GM18868 (cell line): ENCODE measurements around the gene ARHGEF40.

Experiments used
- ATAC-seq: cut with Tn5 transposase; IDR thresholded peaks from one replicate; pipeline ENCODE4 v1.9.1; 2021; ENCODE audit warnings: mild to moderate bottlenecking, moderate library complexity; ENCODE audit not compliant: unreplicated experiment

The ARHGEF40 gene

DNA sequence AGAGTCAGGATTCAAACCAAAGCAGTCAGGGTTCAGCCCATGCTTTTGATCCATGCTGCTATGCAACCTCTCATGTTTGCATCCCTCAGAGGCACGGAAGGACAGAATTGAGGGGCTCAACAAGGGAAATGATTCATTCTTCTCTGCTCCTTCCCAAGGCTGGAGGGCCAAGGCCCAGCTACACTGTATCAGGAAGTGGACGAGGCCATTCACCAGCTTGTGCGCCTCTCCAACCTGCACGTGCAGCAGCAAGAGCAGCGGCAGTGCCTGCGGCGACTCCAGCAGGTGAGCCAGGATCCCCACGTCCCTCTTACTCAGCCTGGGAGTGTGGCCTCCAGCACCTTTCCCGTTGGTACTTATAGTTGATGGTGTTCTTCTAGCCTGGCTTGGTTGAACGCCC, 8.6 kb downstream of the ARHGEF40 start:
- no peak for ATAC-seq

DNA sequence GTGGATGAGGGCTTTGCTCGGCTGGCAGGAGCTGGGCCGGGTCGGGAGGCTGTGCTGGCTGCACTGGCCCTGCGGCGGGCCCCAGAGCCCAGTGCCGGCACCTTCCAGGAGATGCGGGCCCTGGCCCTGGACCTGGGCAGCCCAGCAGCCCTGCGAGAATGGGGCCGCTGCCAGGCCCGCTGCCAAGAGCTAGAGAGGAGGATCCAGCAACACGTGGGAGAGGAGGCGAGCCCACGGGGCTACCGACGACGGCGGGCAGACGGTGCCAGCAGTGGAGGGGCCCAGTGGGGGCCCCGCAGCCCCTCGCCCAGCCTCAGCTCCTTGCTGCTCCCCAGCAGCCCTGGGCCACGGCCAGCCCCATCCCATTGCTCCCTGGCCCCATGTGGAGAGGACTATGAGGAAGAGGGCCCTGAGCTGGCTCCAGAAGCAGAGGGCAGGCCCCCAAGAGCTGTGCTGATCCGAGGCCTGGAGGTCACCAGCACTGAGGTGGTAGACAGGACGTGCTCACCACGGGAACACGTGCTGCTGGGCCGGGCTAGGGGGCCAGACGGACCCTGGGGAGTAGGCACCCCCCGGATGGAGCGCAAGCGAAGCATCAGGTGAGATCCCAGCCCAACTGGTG, 11.5 kb downstream of the ARHGEF40 start:
- ATAC-seq: no peak

DNA sequence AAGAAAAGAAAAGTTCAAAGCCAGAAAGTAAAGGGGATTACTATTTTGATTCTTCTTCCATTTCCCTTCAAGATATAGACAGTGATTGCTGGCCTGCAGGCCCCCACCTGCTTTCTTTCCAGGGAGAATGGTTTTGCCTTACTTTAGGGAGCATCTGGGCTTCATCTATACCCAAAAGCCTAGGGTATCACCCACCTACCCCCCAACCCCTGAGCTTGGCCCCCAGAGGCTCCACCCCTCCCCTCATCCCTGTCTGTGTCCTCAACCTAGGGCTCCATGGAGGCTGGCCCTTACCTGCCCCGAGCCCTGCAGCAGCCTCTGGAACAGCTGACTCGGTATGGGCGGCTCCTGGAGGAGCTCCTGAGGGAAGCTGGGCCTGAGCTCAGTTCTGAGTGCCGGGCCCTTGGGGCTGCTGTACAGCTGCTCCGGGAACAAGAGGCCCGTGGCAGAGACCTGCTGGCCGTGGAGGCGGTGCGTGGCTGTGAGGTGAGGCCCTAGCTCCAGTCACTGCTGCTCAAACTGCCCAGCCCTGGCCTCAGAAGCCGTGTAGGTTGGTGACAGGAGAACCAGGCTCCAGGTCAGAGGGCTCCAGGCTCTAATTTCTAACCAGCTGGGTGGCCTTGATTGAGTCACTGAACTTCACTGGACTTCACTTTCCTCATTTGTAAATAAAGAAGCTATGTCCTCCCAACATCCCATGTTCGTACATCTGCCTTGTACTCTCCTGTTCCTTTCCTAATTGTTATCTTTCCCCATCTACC, 13.6 kb downstream of the ARHGEF40 start:
- ATAC-seq: no peak

DNA sequence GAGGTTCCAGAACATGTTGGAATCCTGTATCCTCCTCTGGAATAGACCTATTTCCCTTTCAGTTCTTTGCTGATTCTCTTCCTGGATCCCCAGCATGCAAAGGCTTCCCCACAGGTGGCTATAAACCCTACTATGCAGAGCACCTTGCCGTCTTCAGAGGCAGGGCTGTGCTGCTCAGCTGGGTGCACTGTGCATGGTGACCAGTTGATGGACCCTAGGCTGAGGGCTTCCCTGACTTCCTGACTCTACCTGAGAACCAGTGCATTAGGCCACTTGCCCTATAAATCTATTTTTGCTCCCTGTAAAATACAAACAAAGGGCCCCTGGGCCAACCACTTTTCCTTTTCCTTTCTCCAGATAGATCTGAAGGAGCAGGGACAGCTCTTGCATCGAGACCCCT, 14.3 kb downstream of the ARHGEF40 start:
- ATAC-seq: no peak

DNA sequence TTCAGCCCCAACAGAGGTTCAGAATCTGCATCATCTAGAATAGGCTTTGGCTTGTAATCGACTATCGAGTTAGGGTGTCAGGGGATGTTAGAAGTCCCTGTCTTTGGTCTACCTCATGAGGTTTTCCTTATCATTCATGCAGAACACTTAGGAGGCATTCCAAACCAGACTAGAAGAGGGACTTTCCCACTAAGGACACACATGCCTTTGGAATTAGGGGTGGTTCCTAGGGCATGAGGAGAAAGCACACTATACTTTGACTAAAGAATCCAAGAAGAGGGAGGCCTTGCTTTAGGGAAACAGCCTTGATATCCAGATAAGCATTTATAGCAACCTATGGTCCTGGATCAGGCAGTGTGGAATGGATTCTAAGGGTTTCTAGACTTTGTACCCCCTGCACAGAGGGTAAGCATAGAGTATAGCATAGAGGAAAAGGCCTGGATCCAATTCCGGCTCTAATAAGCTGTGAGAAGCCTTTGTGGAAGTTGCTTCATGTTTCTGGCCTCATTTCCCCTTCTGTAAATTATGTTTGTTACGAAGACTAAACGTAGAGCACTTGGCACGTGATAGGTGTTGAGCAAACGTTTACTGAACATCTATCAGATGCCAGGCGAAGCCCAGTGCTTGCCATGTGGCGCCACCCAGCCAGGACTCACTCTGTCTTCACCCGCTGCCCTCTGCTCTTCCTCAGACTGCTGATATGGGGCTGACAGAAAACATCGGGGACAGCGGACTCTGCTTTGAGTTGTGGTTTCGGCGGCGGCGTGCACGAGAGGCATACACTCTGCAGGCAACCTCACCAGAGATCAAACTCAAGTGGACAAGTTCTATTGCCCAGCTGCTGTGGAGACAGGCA, 15.1 kb downstream of the ARHGEF40 start:
- ATAC-seq: no peak

DNA sequence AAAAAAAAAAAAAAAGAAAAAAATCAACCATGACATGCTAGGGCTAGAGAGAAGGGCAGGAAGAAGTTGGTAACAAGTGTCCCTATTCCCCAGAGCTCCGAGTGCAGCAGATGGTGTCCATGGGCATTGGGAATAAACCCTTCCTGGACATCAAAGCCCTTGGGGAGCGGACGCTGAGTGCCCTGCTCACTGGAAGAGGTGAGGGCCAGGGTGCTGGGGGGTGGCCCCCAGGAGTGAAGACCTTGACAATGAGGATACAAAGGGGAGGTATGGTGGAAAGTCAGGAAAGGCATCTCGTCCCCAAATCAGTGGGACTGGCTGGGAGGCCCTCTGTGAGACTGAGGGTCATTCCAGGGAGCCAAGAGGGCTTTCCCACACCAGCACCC, 16.8 kb downstream of the ARHGEF40 start:
- no peak for ATAC-seq

DNA sequence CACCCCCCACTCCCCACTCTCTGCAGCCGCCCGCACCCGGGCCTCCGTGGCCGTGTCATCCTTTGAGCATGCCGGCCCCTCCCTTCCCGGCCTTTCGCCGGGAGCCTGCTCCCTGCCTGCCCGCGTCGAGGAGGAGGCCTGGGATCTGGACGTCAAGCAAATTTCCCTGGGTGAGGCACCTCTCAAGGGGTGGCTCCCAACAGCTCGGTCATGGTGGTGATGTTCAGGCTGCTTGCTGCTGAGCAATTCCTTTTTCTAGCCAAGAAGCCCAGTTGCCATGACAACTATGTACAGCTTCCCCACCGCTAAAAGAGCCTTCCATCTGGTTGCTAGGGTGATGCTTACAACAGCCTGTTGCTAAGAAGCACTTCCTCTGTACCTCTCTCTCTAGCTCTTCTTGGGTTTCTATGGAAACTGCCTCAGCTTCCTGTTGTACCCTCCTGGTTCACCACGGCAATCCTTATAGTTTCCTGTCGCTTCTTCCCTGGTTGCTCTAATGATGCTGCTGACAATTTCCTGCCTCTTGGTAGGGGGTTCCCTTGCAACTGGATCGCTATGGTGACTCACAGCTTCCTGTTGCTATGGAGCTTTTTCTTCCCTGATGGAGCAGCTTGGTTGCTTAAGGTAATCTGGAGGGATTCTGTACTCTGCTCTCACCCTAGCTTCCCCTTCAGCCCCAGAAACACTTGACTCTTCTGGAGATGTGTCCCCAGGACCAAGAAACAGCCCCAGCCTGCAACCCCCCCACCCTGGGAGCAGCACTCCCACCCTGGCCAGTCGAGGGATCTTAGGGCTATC, 17.4 kb downstream of the ARHGEF40 start:
- peak; percentile 80 for ATAC-seq

DNA sequence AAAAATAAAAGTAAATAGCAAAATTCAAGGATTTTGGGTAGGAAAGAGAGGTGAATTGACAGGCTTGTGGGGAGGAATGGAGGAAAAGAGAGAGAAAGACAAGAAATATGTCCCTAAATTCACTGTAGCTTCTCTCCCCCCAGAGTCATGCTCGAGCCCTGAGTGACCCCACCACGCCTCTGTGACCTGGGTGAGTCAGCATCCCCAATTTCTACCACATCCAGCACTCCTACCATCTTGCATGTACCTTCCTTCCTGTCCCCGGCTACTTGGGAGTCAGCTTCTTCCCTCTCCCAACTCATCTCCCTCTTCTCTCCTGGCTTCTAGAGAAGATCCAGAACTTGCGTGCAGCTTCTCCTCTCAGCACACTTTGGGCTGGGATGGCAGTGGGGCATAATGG, 18.6 kb downstream of the ARHGEF40 start:
- ATAC-seq: no peak

DNA sequence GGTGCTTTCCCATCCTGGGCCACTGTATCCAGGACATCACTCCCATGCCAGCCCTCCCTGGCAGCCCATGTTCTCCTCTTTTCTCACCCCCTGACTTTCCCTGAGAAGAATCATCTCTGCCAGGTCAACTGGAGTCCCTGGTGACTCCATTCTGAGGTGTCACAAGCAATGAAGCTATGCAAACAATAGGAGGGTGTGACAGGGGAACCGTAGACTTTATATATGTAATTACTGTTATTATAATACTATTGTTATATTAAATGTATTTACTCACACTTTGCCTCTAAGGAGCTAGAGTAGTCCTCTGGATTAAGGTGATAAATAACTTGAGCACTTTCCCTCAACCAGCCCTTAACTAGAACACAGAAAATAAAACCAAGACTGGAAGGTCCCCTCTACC, 19.2 kb downstream of the ARHGEF40 start:
- no peak for ATAC-seq

DNA sequence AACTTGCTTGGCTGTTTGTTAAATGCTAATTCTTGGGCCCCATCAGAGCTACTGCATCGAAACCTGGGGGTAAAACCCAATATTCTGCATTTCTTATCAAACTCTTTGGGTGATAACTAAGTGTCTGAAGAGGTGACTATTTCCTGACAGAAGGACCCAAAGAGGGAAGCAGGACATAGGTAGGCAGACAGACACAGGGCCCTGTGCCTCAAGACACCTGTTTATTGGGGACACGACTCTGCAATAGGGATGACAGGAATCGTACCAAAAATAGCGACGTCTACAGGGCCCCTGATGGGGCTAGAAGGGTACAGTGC, 19.7 kb downstream of the ARHGEF40 start:
- ATAC-seq: no peak

DNA sequence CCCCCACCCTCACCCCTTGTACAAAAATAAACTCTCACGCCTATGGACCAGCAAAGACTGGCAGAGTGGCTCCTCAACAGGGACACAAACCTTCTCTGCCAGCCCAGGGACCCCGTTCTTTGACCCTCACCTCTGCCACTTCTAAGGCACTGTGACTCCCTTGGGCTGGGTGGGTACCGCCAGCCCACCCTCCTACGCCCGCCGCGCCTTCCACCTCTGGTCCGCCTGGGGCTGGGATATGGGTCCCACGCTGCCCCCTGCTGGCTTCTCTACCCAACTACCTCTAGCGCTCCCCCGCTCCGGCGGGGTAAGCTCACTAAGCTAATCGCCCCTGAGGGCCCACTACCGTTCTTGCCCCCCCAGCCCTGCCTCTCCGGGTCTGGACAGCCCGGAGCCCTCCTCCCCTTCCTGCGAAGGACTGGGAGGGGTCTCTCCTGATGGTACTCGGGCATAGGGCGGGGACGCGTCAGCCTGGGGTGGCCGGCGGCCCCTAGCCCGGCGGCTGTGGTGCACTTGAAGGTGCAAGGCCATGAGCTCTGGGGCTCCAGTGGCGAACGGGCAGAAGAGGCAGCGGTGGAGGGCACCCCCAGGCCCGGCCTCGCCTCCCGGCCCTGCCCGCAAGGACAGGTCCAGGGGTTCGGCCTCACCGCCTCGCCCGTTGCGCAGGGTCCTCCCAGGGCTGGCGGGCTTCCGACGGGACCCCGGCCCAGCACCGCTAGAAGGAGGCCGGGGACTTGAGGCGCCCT, 20.3 kb downstream of the ARHGEF40 start:
- ATAC-seq: no peak

DNA sequence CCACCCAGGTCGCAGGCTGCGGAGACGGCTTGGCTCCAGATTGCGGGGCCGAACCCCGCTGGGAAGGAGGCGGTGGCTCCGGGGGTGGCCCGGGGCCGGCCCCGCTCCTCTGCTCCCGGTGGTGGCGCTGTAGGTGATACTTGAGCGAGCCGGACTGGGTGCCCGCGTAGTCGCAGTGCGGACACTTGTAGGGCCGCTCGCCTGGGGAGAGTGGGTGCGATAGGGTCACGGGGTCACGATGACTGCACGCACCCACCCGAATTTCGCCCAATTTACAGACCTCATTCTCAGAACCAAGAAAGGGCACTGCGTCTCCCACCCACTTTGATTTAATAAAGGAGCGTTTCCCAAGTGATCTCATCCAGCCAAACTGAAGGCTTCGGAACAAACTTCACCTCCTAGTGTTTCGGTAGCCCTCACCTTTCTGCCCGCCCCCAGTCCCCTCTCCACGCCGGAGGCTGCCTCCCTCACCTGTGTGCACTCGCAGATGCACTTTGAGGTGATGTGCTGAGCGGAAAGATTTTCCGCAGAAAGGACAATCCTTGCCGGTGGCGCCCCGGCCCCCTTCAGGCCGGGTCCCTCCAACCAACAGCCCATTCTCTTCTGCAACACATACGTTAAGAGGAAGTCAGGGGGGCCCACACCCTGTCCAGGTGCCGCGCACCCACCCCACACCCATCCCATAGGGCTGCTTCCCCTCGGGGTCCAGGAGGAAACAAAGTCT, 21.0 kb downstream of the ARHGEF40 start:
- no peak for ATAC-seq

DNA sequence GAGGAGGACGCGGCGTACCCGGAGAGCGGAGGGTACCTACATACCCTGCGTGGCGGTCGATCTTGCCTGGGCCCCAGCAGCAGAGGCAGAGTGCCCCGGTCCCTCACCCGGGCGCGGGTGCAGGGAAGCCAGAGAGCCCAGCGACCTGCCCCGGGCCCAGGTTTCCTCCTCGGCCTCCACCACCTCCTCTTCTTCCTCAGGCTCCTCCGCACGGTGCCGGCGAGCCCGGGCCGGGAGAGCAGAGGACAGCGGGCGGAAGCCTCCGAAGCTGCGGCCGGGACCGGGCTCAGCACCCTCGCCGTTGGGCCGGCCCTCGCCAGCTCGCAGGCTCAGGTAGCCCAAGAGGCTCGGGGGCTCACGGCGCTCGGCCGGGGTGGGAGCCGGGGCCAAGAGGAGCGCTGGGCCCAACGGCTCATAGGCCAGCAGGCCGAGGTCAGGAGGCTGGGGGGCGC, 21.7 kb downstream of the ARHGEF40 start:
- ATAC-seq: no peak

DNA sequence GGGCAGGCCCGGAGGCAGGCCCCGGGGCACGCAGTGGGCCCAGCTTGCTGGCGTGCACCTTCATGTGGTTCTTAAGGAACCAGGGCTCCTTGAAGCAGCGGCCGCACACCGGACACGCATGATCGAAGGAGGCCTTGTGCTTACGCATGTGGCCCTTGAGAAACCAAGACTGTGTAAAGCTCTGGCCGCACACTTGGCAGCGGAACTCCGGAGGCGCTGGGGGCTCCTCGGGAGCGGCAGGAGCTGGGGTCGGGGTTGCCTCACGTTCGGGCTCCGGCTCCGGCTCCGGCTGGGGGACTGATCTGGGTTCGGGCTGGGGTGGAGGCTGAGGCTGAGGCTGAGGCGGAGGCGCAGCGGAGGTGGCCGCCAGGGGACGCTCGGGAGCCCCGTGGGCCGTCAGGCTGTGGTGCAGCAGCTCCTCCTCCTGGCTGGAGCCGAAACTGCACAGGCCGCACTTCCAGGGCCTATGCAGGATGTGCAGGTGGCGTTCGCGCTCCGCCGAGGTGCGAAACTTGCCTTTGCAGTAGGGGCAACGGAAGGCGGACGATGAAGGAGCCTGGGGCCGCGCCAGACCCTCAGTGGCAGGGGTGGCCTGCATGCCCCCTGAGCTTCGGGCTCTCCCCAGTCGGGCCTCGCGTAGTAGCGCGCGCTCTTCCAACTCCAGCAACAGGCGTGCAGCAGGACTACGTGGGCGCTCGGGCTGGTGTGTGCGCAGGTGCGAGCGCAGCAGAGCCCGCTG, 22.3 kb downstream of the ARHGEF40 start:
- peak; percentile 93 for ATAC-seq

DNA sequence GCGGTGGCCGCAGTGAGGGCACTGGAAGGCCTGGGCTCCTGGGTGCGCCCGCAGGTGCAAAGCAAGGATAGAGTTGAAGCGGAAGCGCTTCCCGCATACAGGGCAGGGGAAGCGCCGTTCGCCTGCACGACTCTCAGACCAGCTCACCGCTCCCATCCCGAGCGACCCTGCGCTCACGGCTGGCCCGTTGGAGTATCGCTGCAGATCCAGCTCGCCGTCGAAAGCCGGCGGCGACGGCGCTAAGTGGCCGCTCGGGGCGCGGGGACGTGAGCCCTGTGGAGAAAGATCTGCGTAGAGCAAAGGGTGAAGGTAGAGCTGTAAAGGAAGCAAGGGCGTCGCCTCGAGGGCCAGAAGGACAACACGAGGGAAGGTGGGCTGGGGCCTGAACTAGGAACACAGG, 22.9 kb downstream of the ARHGEF40 start:
- ATAC-seq: no peak

DNA sequence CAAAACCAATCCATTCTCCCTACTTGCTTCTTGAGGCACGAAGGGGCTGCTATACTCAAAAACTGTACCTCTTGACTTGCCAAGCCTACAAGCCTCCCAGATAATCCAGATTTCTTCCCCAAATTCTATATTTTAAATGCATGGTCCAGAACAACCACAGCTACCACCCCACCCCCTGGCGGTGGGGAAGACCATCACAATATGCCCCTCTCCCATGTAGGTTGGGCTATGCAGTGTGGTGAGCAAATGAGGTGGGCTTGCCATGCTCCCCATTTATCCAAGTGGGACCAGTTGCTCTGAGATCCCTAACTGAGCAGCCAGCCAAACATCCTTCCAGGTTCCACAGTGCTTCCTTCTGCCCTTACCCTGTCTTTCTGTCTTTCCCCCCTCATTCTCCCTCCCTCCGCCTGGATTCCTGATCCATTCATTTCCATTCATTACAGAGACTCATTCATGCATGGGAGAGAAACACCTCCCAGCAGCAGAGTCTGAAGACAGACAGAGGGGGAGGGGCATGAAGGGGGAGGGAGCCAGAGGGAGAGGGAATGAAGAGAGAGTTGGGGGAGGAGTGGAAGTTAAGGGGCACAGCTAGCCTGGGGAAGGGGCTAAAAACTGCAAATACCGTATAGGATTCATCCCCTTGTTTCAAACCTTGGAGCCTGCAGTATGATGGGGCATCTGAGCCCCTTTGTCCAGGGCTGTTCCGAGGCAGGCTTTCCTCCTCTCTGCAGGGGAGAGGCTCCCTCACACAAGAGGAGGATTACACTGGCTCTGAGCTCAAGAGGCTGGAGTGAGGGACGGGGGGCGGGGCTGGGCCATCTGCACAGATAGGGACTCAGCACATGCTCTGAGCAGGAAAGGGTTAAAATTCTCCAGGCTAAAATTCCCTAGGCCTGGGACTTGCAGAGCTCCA, 23.9 kb downstream of the ARHGEF40 start:
- no peak for ATAC-seq

DNA sequence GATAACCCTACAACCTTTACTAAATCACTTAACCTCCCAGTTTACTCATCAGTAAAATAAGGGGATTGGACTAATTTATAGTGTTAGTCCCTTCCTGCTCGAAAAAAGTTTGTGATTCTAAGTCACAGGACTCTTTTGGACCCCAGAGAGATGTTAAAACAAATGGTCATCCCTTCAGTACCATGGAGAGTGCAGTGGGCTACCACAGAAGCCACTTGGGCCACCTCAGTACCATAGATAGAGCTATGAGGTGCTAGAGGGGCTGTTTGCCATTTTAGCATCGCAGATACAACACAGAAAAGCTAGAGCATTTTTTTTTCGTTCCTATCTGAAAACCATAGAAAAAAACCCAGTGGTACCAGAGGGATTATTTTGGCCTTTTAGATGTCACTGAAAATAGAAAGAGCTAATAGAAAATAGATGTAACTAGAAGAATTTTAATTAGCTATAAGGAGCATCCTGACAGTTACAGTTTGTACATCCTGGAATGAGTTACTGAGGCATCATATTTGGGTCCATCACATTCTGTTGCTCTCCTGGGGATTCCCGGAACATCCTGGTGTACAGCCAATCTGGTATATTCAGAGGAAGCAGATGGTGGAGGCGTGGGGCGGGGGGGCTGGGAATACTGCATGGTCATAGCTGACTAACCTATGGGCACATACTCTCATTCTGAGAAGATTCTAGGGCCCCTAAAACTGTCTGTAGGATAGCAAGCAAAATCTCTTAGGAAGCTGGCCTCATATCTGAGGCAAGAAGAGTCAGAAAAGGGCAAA, 25.5 kb downstream of the ARHGEF40 start:
- no peak for ATAC-seq
